Ectodermal cell (in vitro differentiated cells): Measurements from ENCODE around the gene ALDOB.
A peak's percentile ranks its signal among the peaks of the same experiment; 100 is the strongest.

Experiments
- H3K27ac ChIP-seq: 2 replicates; pipeline ENCODE4 v1.7.0; 2013; ENCODE audit warnings: mild to moderate bottlenecking, low read depth, low read length; ENCODE audit not compliant: insufficient read depth, poor library complexity, severe bottlenecking
- H3K27me3 ChIP-seq: 2 replicates; pipeline ENCODE4 v1.7.0; 2013; ENCODE audit warnings: mild to moderate bottlenecking, low read length; ENCODE audit not compliant: insufficient read depth, control insufficient read depth, poor library complexity, severe bottlenecking
- H3K36me3 ChIP-seq: one replicate; pipeline ENCODE4 v1.7.0; 2013; ENCODE audit warnings: low read length; ENCODE audit not compliant: control insufficient read depth, insufficient read depth
- H3K4me1 ChIP-seq: one replicate; pipeline ENCODE4 v1.7.0; 2013; ENCODE audit warnings: low read length; ENCODE audit not compliant: control insufficient read depth, insufficient read depth
- H3K4me3 ChIP-seq: 2 replicates; pipeline ENCODE4 v1.7.0; 2013; ENCODE audit warnings: low read depth, low read length, control low read depth; ENCODE audit not compliant: insufficient read depth
- H3K9me3 ChIP-seq: 2 replicates; pipeline ENCODE4 v1.7.0; 2013; ENCODE audit warnings: mild to moderate bottlenecking, low read length, moderate library complexity; ENCODE audit not compliant: control insufficient read depth
- whole genome bisulfite sequencing, 2 experiments: methylation state at CpG; one replicate each; pipeline ENCODE4 v1.1.7; 2013; ENCODE audit warnings: missing lambda C conversion rate in 2 of 2; 5-methylcytosine and 5-hydroxymethylcytosine counted together

Gene ALDOB

GRCh38 chr9:101415578-101415977, 20.0 kb downstream of the ALDOB start:
- Histone ChIP-seq H3K36me3 (no peaks in the 10 kb centered on the region), H3K9me3 (no peaks in the 10 kb centered on the region), H3K4me1 (no peaks in the 10 kb centered on the region), H3K4me3 (no peak overlapping the region), H3K27ac (no peak overlapping the region), H3K27me3 (no peaks in the 10 kb centered on the region)

GRCh38 chr9:101414839-101415238, 20.7 kb downstream of the ALDOB start:
- H3K4me1 ChIP-seq, result no peaks in the 10 kb centered on the region
- no peak overlapping the region for H3K27ac ChIP-seq
- H3K27me3 ChIP-seq, result no peaks in the 10 kb centered on the region
- no peaks in the 10 kb centered on the region for H3K9me3 ChIP-seq
- H3K36me3 ChIP-seq, result no peaks in the 10 kb centered on the region
- H3K4me3 ChIP-seq, result no peak overlapping the region

GRCh38 chr9:101409079-101409477, 26.5 kb downstream of the ALDOB start:
- H3K4me1 ChIP-seq, result no peaks in the 10 kb centered on the region
- H3K9me3 ChIP-seq, result no peaks in the 10 kb centered on the region
- H3K27ac ChIP-seq, result no peak overlapping the region
- 95 to 96% methylated on average over 4 of the region's 4 CpGs for WGBS, 2 experiments
- H3K4me3 ChIP-seq, result no peak overlapping the region
- peaks cover 51% of the 10 kb centered on the region for H3K36me3 ChIP-seq
- H3K27me3 ChIP-seq, result no peaks in the 10 kb centered on the region

- H3K27me3 ChIP-seq, result no peaks in the 10 kb centered on the region
- H3K9me3 ChIP-seq, result no peaks in the 10 kb centered on the region
- 93 to 100% methylated on average over 4 of the region's 5 CpGs for WGBS, 2 experiments
- no peak overlapping the region for H3K4me3 ChIP-seq
- peaks cover 57% of the 10 kb centered on the region for H3K36me3 ChIP-seq
- no peaks in the 10 kb centered on the region for H3K4me1 ChIP-seq
- H3K27ac ChIP-seq, result no peak overlapping the region
Measured at GRCh38 chr9:101408374-101409078, 27.0 kb downstream of the ALDOB start.

- Histone ChIP-seq H3K36me3 (peaks cover 82% of the 10 kb centered on the region), H3K27me3 (no peaks in the 10 kb centered on the region), H3K4me1 (peaks cover 10% of the 10 kb centered on the region), H3K27ac (no peak overlapping the region), H3K4me3 (no peak overlapping the region), H3K9me3 (no peaks in the 10 kb centered on the region)
- WGBS, 2 experiments, result 93 to 95% methylated on average over 8 of the region's 9 CpGs
Measured at GRCh38 chr9:101403516-101404285, 31.9 kb downstream of the ALDOB start.

- peaks cover 51% of the 10 kb centered on the region for H3K36me3 ChIP-seq
- peaks cover 10% of the 10 kb centered on the region for H3K4me1 ChIP-seq
- WGBS, 2 experiments, result 88 to 90% methylated on average over 5 of the region's 5 CpGs
- H3K4me3 ChIP-seq, result no peak overlapping the region
- H3K27me3 ChIP-seq, result no peaks in the 10 kb centered on the region
- H3K9me3 ChIP-seq, result no peaks in the 10 kb centered on the region
- H3K27ac ChIP-seq, result no peak overlapping the region
Measured at GRCh38 chr9:101400120-101400519, 35.5 kb downstream of the ALDOB start.

GRCh38 chr9:101399643-101399970, 36.0 kb downstream of the ALDOB start:
- Histone ChIP-seq H3K4me1 (peaks cover 10% of the 10 kb centered on the region), H3K27ac (no peak overlapping the region), H3K9me3 (no peaks in the 10 kb centered on the region), H3K4me3 (peak overlapping the region; percentile 63), H3K27me3 (no peaks in the 10 kb centered on the region), H3K36me3 (peaks cover 46% of the 10 kb centered on the region)
- 87 to 93% methylated on average over 2 of the region's 2 CpGs for WGBS, 2 experiments

GRCh38 chr9:101398930-101399642, 36.5 kb downstream of the ALDOB start:
- Histone ChIP-seq H3K36me3 (peaks cover 44% of the 10 kb centered on the region), H3K27me3 (no peaks in the 10 kb centered on the region), H3K9me3 (no peaks in the 10 kb centered on the region), H3K4me3 (peak overlapping the region; percentile 63), H3K4me1 (peaks cover 10% of the 10 kb centered on the region), H3K27ac (no peak overlapping the region)
- 2 to 5% methylated on average over 27 to 28 of the region's 28 CpGs for WGBS, 2 experiments

GRCh38 chr9:101398068-101398929, 37.3 kb downstream of the ALDOB start, which contains the start of the genes MRPL50 and ZNF189:
Gene MRPL50, minus strand, starts transcription at chr9:101398618. Its CDS starts 26 bp downstream, at chr9:101398592.
Gene ZNF189, plus strand, starts transcription at chr9:101398851. Its CDS starts 306 bp downstream, at chr9:101399157.
- no peaks in the 10 kb centered on the region for H3K9me3 ChIP-seq
- peaks cover 40% of the 10 kb centered on the region for H3K36me3 ChIP-seq
- H3K27ac ChIP-seq, result peak within 1 kb of the TSS; percentile 41
- 0 to 1% methylated on average over 44 of the region's 44 CpGs for WGBS, 2 experiments
- H3K27me3 ChIP-seq, result no peaks in the 10 kb centered on the region
- H3K4me1 ChIP-seq, result peaks cover 10% of the 10 kb centered on the region
- peak within 1 kb of the TSS; percentile 63 for H3K4me3 ChIP-seq
